ENCODE results near the gene SPATA9. TPM values are rescaled to one million over a fixed set of nuclear protein-coding genes. Genes with fewer than 3 reads are reported as not detected.

Gene SPATA9
- total and polyA plus RNA-seq, 2 of the 13 experiments (the other 11 are each of a cell fraction or from before 2014, with no cell fraction given), result not detected

- TF ChIP-seq ZNF136 (CRISPR knock-in tag; IDR thresholded peaks at IDR 0.05; ENCODE audit: low read depth) (0 out of 2 replicates have a peak, but pooled peaks have one; percentile 28), ZNF432 (CRISPR knock-in tag; IDR thresholded peaks at IDR 0.05; ENCODE audit: borderline replicate concordance) (no peak), ZNF841 (CRISPR knock-in tag; IDR thresholded peaks at IDR 0.05; ENCODE audit: borderline replicate concordance) (no peak), SRF (IDR thresholded peaks at IDR 0.05; ENCODE audit: low read depth, low read length) (no peak), ZFP36 (IDR thresholded peaks at IDR 0.05; ENCODE audit: borderline replicate concordance, low read depth, low read length, partially characterized antibody) (no peak), ZNF205 (CRISPR knock-in tag; IDR thresholded peaks at IDR 0.05) (peak; percentile 77; the same call in 1 of the 2 replicates), RNF219 (CRISPR knock-in tag; IDR thresholded peaks at IDR 0.05) (0 out of 2 replicates have a peak, but pooled peaks have one; percentile 43), HNRNPUL1 (IDR thresholded peaks at IDR 0.05; ENCODE audit: low read depth, low read length) (peak; percentile 94), AKAP8 (CRISPR knock-in tag; IDR thresholded peaks at IDR 0.05) (peak; percentile 75; the same call in 1 of the 2 replicates), NFIC (IDR thresholded peaks at IDR 0.05; ENCODE audit: low read length) (no peak; the same call in 1 of the 2 replicates), TFDP2 (CRISPR knock-in tag; IDR thresholded peaks at IDR 0.05) (peak; percentile 93), PCBP2 (optimal IDR thresholded peaks at IDR 0.05; ENCODE audit: low read depth, low read length, poor library complexity, severe bottlenecking) (no peak), ESRRA (CRISPR knock-in tag; IDR thresholded peaks at IDR 0.05; ENCODE audit: low read depth) (no peak; the same call in 1 of the 2 replicates), ZKSCAN1 (IDR thresholded peaks at IDR 0.05; ENCODE audit: low read length) (no peak), ZBTB10 (CRISPR knock-in tag; IDR thresholded peaks at IDR 0.05; ENCODE audit: borderline replicate concordance) (no peak), SNAPC5 (CRISPR knock-in tag; IDR thresholded peaks at IDR 0.05; ENCODE audit: borderline replicate concordance) (no peak), FOXJ3 (CRISPR knock-in tag; IDR thresholded peaks at IDR 0.05; ENCODE audit: borderline replicate concordance) (peak; percentile 21; the same call in 1 of the 2 replicates), FOXP1 (IDR thresholded peaks at IDR 0.05) (no peak), FOXP1 (CRISPR knock-in tag; IDR thresholded peaks at IDR 0.05) (peak; percentile 34; the same call in 1 of the 2 replicates), RXRA (CRISPR knock-in tag; IDR thresholded peaks at IDR 0.05) (peak; percentile 81; the same call in 1 of the 2 replicates), REPIN1 (CRISPR knock-in tag; IDR thresholded peaks at IDR 0.05; ENCODE audit: borderline replicate concordance, low read depth) (peak; percentile 92), SP1 (IDR thresholded peaks at IDR 0.05) (no peak), SP1 (CRISPR knock-in tag; IDR thresholded peaks at IDR 0.05) (peak; percentile 94)
These were observed 36.0 kb downstream of the SPATA9 start, which contains the start of gene RFESD (continued) for GRCh38 chr5:95646569-95647431.
